ENCODE data around the gene RAP2A.

RAP2A gene

GRCh38 chr13:97433727-97434396 lies at the start of gene RAP2A:
Gene RAP2A, plus strand, starts transcription at chr13:97434169. Its CDS starts 302 bp downstream, at chr13:97434471.
- H3K27ac Mint-ChIP-seq = peak within 1 kb of the TSS; percentile 97
- no peaks in the 10 kb centered on the region for H3K9me3 Mint-ChIP-seq
- H3K36me3 Mint-ChIP-seq (ENCODE audit: low read depth) = peaks cover 18% of the 10 kb centered on the region
- DNase-seq = peak; percentile 90
- peaks cover 3% of the 10 kb centered on the region for H3K27me3 Mint-ChIP-seq
- H3K4me1 Mint-ChIP-seq (ENCODE audit: low read depth) = peaks cover 34% of the 10 kb centered on the region
- peak within 1 kb of the TSS; percentile 94 for H3K4me3 Mint-ChIP-seq

- Mint-ChIP-seq H3K36me3 (ENCODE audit: low read depth) (peaks cover 31% of the 10 kb centered on the region), H3K9me3 (no peaks in the 10 kb centered on the region), H3K27me3 (no peaks in the 10 kb centered on the region), H3K27ac (no peak overlapping the region), H3K4me3 (no peak overlapping the region), H3K4me1 (ENCODE audit: low read depth) (peaks cover 25% of the 10 kb centered on the region)
- no peak for DNase-seq
Observed at GRCh38 chr13:97384371-97384770, 49.6 kb upstream of the RAP2A start.

- Mint-ChIP-seq H3K4me3 (no peak overlapping the region), H3K4me1 (ENCODE audit: low read depth) (peaks cover 25% of the 10 kb centered on the region), H3K9me3 (no peaks in the 10 kb centered on the region)
Observed at GRCh38 chr13:97385146-97385545, 48.8 kb upstream of the RAP2A start.

GRCh38 chr13:97385854-97386253 lies 48.1 kb upstream of the RAP2A start:
- no peaks in the 10 kb centered on the region for H3K9me3 Mint-ChIP-seq
- peaks cover 25% of the 10 kb centered on the region for H3K4me1 Mint-ChIP-seq (ENCODE audit: low read depth)
- DNase-seq = no peak
- H3K4me3 Mint-ChIP-seq = no peak overlapping the region
- H3K27ac Mint-ChIP-seq = no peak overlapping the region
- H3K36me3 Mint-ChIP-seq (ENCODE audit: low read depth) = peaks cover 26% of the 10 kb centered on the region
- no peaks in the 10 kb centered on the region for H3K27me3 Mint-ChIP-seq

More at GRCh38 chr13:97385146-97385545, 48.8 kb upstream of the RAP2A start:
- H3K27me3 Mint-ChIP-seq = no peaks in the 10 kb centered on the region
- no peak overlapping the region for H3K27ac Mint-ChIP-seq
- peaks cover 31% of the 10 kb centered on the region for H3K36me3 Mint-ChIP-seq (ENCODE audit: low read depth)
- DNase-seq = no peak

GRCh38 chr13:97386801-97387484 lies 47.0 kb upstream of the RAP2A start:
- Mint-ChIP-seq H3K4me1 (ENCODE audit: low read depth) (peaks cover 25% of the 10 kb centered on the region), H3K36me3 (ENCODE audit: low read depth) (peaks cover 30% of the 10 kb centered on the region), H3K4me3 (no peak overlapping the region), H3K27ac (no peak overlapping the region), H3K27me3 (no peaks in the 10 kb centered on the region), H3K9me3 (no peaks in the 10 kb centered on the region)
- no peak for DNase-seq

- H3K27ac Mint-ChIP-seq = no peak overlapping the region
- no peak overlapping the region for H3K4me3 Mint-ChIP-seq
- no peaks in the 10 kb centered on the region for H3K9me3 Mint-ChIP-seq
- no peak for DNase-seq
- H3K4me1 Mint-ChIP-seq (ENCODE audit: low read depth) = peaks cover 25% of the 10 kb centered on the region
- no peaks in the 10 kb centered on the region for H3K27me3 Mint-ChIP-seq
- H3K36me3 Mint-ChIP-seq (ENCODE audit: low read depth) = peaks cover 26% of the 10 kb centered on the region
Observed at GRCh38 chr13:97387485-97387839, 46.5 kb upstream of the RAP2A start.

- H3K4me3 Mint-ChIP-seq = no peak overlapping the region
- no peak overlapping the region for H3K27ac Mint-ChIP-seq
- peaks cover 25% of the 10 kb centered on the region for H3K4me1 Mint-ChIP-seq (ENCODE audit: low read depth)
- no peak for DNase-seq
- H3K27me3 Mint-ChIP-seq = no peaks in the 10 kb centered on the region
- H3K36me3 Mint-ChIP-seq (ENCODE audit: low read depth) = peaks cover 23% of the 10 kb centered on the region
- H3K9me3 Mint-ChIP-seq = no peaks in the 10 kb centered on the region
Observed at GRCh38 chr13:97387890-97388289, 46.1 kb upstream of the RAP2A start.

- Mint-ChIP-seq H3K36me3 (ENCODE audit: low read depth) (peaks cover 22% of the 10 kb centered on the region), H3K27ac (no peak overlapping the region), H3K9me3 (no peaks in the 10 kb centered on the region), H3K27me3 (no peaks in the 10 kb centered on the region), H3K4me3 (no peak overlapping the region), H3K4me1 (ENCODE audit: low read depth) (peaks cover 25% of the 10 kb centered on the region)
- DNase-seq = no peak
Observed at GRCh38 chr13:97388373-97388772, 45.6 kb upstream of the RAP2A start.

- Mint-ChIP-seq H3K4me3 (no peak overlapping the region), H3K4me1 (ENCODE audit: low read depth) (peaks cover 16% of the 10 kb centered on the region), H3K27me3 (no peaks in the 10 kb centered on the region), H3K27ac (no peak overlapping the region), H3K9me3 (no peaks in the 10 kb centered on the region), H3K36me3 (ENCODE audit: low read depth) (peaks cover 22% of the 10 kb centered on the region)
- no peak for DNase-seq
Observed at GRCh38 chr13:97390941-97391600, 42.9 kb upstream of the RAP2A start.

GRCh38 chr13:97392020-97392419 lies 41.9 kb upstream of the RAP2A start:
- Mint-ChIP-seq H3K27ac (no peak overlapping the region), H3K4me3 (no peak overlapping the region), H3K9me3 (no peaks in the 10 kb centered on the region), H3K36me3 (ENCODE audit: low read depth) (peaks cover 19% of the 10 kb centered on the region), H3K4me1 (ENCODE audit: low read depth) (peaks cover 7% of the 10 kb centered on the region), H3K27me3 (no peaks in the 10 kb centered on the region)
- no peak for DNase-seq

GRCh38 chr13:97394542-97394941 lies 39.4 kb upstream of the RAP2A start:
- no peak for DNase-seq
- H3K36me3 Mint-ChIP-seq (ENCODE audit: low read depth) = peaks cover 15% of the 10 kb centered on the region
- H3K4me1 Mint-ChIP-seq (ENCODE audit: low read depth) = no peaks in the 10 kb centered on the region
- no peak overlapping the region for H3K27ac Mint-ChIP-seq
- H3K27me3 Mint-ChIP-seq = no peaks in the 10 kb centered on the region
- no peak overlapping the region for H3K4me3 Mint-ChIP-seq
- no peaks in the 10 kb centered on the region for H3K9me3 Mint-ChIP-seq

GRCh38 chr13:97395447-97396136 lies 38.4 kb upstream of the RAP2A start:
- DNase-seq = no peak
- H3K9me3 Mint-ChIP-seq = peaks cover 2% of the 10 kb centered on the region
- no peak overlapping the region for H3K27ac Mint-ChIP-seq
- H3K4me1 Mint-ChIP-seq (ENCODE audit: low read depth) = no peaks in the 10 kb centered on the region
- H3K36me3 Mint-ChIP-seq (ENCODE audit: low read depth) = peaks cover 15% of the 10 kb centered on the region
- no peaks in the 10 kb centered on the region for H3K27me3 Mint-ChIP-seq
- no peak overlapping the region for H3K4me3 Mint-ChIP-seq

GRCh38 chr13:97397267-97397666 lies 36.7 kb upstream of the RAP2A start:
- Mint-ChIP-seq H3K36me3 (ENCODE audit: low read depth) (peaks cover 7% of the 10 kb centered on the region), H3K27ac (no peak overlapping the region), H3K4me3 (no peak overlapping the region), H3K9me3 (peaks cover 11% of the 10 kb centered on the region), H3K27me3 (no peaks in the 10 kb centered on the region), H3K4me1 (ENCODE audit: low read depth) (no peaks in the 10 kb centered on the region)
- DNase-seq = no peak

GRCh38 chr13:97401421-97401820 lies 32.5 kb upstream of the RAP2A start:
- H3K36me3 Mint-ChIP-seq (ENCODE audit: low read depth) = no peaks in the 10 kb centered on the region
- H3K27ac Mint-ChIP-seq = no peak overlapping the region
- H3K9me3 Mint-ChIP-seq = peaks cover 11% of the 10 kb centered on the region

More at GRCh38 chr13:97401421-97401820, 32.5 kb upstream of the RAP2A start:
- Mint-ChIP-seq H3K27me3 (peaks cover 15% of the 10 kb centered on the region), H3K4me1 (ENCODE audit: low read depth) (no peaks in the 10 kb centered on the region), H3K4me3 (no peak overlapping the region)
- no peak for DNase-seq

All from activated T-cell treated with anti-CD3 and anti-CD28 coated beads, Interleukin-2, amount 50 U/mL, for 24 hours (primary cell).